ENCODE results near the gene PXYLP1.

PXYLP1 gene

DNA sequence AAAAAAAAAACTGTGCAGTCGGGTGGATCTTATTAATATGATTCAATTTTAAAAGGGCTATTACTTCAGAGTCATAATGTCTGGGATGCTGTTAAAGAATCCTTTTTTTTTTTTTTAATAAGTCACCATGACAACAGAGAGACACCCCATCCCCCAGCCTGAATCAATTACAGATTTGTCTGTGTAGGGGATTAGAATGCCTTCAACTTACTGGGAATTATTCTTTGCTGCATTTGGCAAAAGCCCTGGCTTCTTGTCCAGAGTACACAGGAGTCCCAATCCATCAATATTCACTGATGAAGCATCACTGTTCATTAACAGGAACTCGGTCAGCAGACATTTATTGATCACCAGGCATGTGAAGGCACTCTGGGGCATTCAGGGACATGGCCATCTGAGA is 12.7 kb upstream of the PXYLP1 start:
- H2BK12ac ChIP-seq (ENCODE audit: low read length in 2 of 2), result no peak overlapping the region
- no peak overlapping the region for H4K8ac ChIP-seq (ENCODE audit: low read length)
- H2BK120ac ChIP-seq (ENCODE audit: low read depth, low read length), result no peak overlapping the region
- H3K9ac ChIP-seq (ENCODE audit: low read length), result no peak overlapping the region
- H3K27ac ChIP-seq (ENCODE audit: low read length, poor library complexity, severe bottlenecking), result no peak overlapping the region
- H3K4ac ChIP-seq (ENCODE audit: low read depth in 1 of 2, low read length in 2 of 2), result no peak overlapping the region
- DNase-seq, result no peak
- H2AK5ac ChIP-seq (ENCODE audit: low read length, severe bottlenecking), result no peak overlapping the region
- no peak overlapping the region for H2BK5ac ChIP-seq (ENCODE audit: low read depth, low read length, poor library complexity, severe bottlenecking)
- no peak overlapping the region for H4K91ac ChIP-seq (ENCODE audit: low read length)
- peaks cover 25% of the 10 kb centered on the region for H3K9me3 ChIP-seq (ENCODE audit: control insufficient read depth, low read length)
- H3K4me1 ChIP-seq (ENCODE audit: control insufficient read depth, insufficient read depth, low read depth, low read length), result no peaks in the 10 kb centered on the region
- no peak overlapping the region for H2BK15ac ChIP-seq (ENCODE audit: low read depth, poor library complexity, severe bottlenecking)
- no peak overlapping the region for H3K4me2 ChIP-seq (ENCODE audit: low read length, poor library complexity, severe bottlenecking)
- no peaks in the 10 kb centered on the region for H3K79me1 ChIP-seq (replicated peaks; ENCODE audit: low read length, poor library complexity, severe bottlenecking)
- no peak overlapping the region for H2AFZ ChIP-seq (ENCODE audit: low read depth, low read length)
- H3K23ac ChIP-seq (ENCODE audit: low read length in 2 of 2), result no peak overlapping the region
- WGBS, result 78% methylated on average over 2 of the region's 2 CpGs
- no peak overlapping the region for H3K14ac ChIP-seq (ENCODE audit: low read length in 2 of 2)
- H3K18ac ChIP-seq (ENCODE audit: low read depth in 1 of 2, low read length in 2 of 2), result no peak overlapping the region
- no peaks in the 10 kb centered on the region for H3K36me3 ChIP-seq (ENCODE audit: control insufficient read depth in 1 of 2, insufficient read depth in 2 of 2, low read depth in 1 of 2, low read length in 2 of 2)
- H3K4me3 ChIP-seq (ENCODE audit: insufficient read depth in 1 of 2, low read depth in 1 of 2, low read length in 2 of 2), result no peak overlapping the region
- H3K27me3 ChIP-seq (ENCODE audit: control insufficient read depth in 1 of 2, insufficient read depth in 1 of 2, low read length in 2 of 2), result peaks cover 19 to 31% of the 10 kb centered on the region in 2 experiments

DNA sequence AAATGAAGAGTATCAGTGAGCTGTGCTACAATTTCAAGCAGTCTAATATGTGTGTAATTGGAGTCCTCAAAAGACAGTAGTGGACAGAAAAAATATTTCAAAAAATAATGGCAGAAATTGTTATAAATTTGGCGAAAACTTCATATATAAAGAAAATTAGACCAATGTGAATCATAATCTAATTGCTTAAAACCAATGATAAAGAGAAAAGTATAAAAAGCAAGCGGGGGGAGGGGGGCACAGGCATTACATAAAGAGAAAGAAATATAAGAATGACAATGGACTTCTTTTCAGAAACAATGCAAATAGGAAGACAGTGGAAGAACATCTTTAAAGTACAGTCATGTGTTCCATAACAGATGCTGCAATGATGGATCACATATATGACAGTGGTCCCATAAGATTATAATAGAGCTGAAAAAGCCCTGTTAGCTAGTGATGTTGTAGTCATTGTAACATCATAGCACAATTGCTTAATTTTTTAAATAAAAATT is 7.9 kb upstream of the PXYLP1 start:
- Histone ChIP-seq H3K9ac (ENCODE audit: low read length) (no peak overlapping the region), H2BK12ac (ENCODE audit: low read length in 2 of 2) (no peak overlapping the region), H3K4me2 (ENCODE audit: low read length, poor library complexity, severe bottlenecking) (no peak overlapping the region), H4K91ac (ENCODE audit: low read length) (no peak overlapping the region), H2AFZ (ENCODE audit: low read depth, low read length) (no peak overlapping the region), H2BK5ac (ENCODE audit: low read depth, low read length, poor library complexity, severe bottlenecking) (no peak overlapping the region), H3K36me3 (ENCODE audit: control insufficient read depth in 1 of 2, insufficient read depth in 2 of 2, low read depth in 1 of 2, low read length in 2 of 2) (no peaks in the 10 kb centered on the region), H3K23ac (ENCODE audit: low read length in 2 of 2) (no peak overlapping the region), H2AK5ac (ENCODE audit: low read length, severe bottlenecking) (no peak overlapping the region), H3K14ac (ENCODE audit: low read length in 2 of 2) (no peak overlapping the region), H3K27me3 (ENCODE audit: control insufficient read depth in 1 of 2, insufficient read depth in 1 of 2, low read length in 2 of 2) (peaks cover 8 to 23% of the 10 kb centered on the region in 2 experiments), H3K9me3 (ENCODE audit: control insufficient read depth, low read length) (peaks cover 38% of the 10 kb centered on the region), H2BK15ac (ENCODE audit: low read depth, poor library complexity, severe bottlenecking) (no peak overlapping the region), H2BK120ac (ENCODE audit: low read depth, low read length) (no peak overlapping the region), H4K8ac (ENCODE audit: low read length) (no peak overlapping the region), H3K27ac (ENCODE audit: low read length, poor library complexity, severe bottlenecking) (no peak overlapping the region), H3K79me1 (replicated peaks; ENCODE audit: low read length, poor library complexity, severe bottlenecking) (no peaks in the 10 kb centered on the region), H3K4me1 (ENCODE audit: control insufficient read depth, insufficient read depth, low read depth, low read length) (no peaks in the 10 kb centered on the region), H3K4ac (ENCODE audit: low read depth in 1 of 2, low read length in 2 of 2) (no peak overlapping the region), H3K4me3 (ENCODE audit: insufficient read depth in 1 of 2, low read depth in 1 of 2, low read length in 2 of 2) (no peak overlapping the region), H3K18ac (ENCODE audit: low read depth in 1 of 2, low read length in 2 of 2) (no peak overlapping the region)
- 83% methylated on average over 1 of the region's 2 CpGs for WGBS
- no peak for DNase-seq

DNA sequence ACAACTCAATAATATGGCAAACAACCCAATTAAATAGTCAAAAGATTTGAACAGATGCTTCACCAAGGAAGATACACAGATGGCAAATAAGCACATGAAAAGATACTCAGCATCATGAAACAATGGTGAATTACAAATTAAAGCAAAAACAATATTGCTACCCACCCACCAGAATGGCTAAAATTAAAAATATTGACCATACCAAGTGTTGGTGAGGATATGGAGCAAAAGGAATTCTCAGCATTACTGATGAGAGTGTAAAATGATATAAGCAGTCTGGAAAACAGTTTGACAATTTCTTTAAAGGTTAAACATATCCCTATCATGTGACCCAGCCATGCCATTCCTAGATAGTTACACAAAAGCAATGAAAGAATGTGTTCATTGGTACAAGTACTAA is 5.7 kb upstream of the PXYLP1 start:
- Histone ChIP-seq H3K9ac (ENCODE audit: low read length) (no peak overlapping the region), H3K27me3 (ENCODE audit: control insufficient read depth in 1 of 2, insufficient read depth in 1 of 2, low read length in 2 of 2) (peaks cover 3 to 4% of the 10 kb centered on the region in 2 experiments), H3K4me3 (ENCODE audit: insufficient read depth in 1 of 2, low read depth in 1 of 2, low read length in 2 of 2) (no peak overlapping the region), H2AFZ (ENCODE audit: low read depth, low read length) (no peak overlapping the region), H3K14ac (ENCODE audit: low read length in 2 of 2) (no peak overlapping the region), H3K9me3 (ENCODE audit: control insufficient read depth, low read length) (peaks cover 38% of the 10 kb centered on the region), H3K4ac (ENCODE audit: low read depth in 1 of 2, low read length in 2 of 2) (no peak overlapping the region), H4K8ac (ENCODE audit: low read length) (no peak overlapping the region), H3K4me1 (ENCODE audit: control insufficient read depth, insufficient read depth, low read depth, low read length) (peaks cover 3% of the 10 kb centered on the region), H3K23ac (ENCODE audit: low read length in 2 of 2) (no peak overlapping the region), H3K79me1 (replicated peaks; ENCODE audit: low read length, poor library complexity, severe bottlenecking) (no peaks in the 10 kb centered on the region), H2BK15ac (ENCODE audit: low read depth, poor library complexity, severe bottlenecking) (no peak overlapping the region), H3K36me3 (ENCODE audit: control insufficient read depth in 1 of 2, insufficient read depth in 2 of 2, low read depth in 1 of 2, low read length in 2 of 2) (no peaks in the 10 kb centered on the region), H4K91ac (ENCODE audit: low read length) (no peak overlapping the region), H2AK5ac (ENCODE audit: low read length, severe bottlenecking) (no peak overlapping the region), H2BK5ac (ENCODE audit: low read depth, low read length, poor library complexity, severe bottlenecking) (no peak overlapping the region), H3K4me2 (ENCODE audit: low read length, poor library complexity, severe bottlenecking) (no peak overlapping the region), H2BK12ac (ENCODE audit: low read length in 2 of 2) (no peak overlapping the region), H3K27ac (ENCODE audit: low read length, poor library complexity, severe bottlenecking) (no peak overlapping the region), H2BK120ac (ENCODE audit: low read depth, low read length) (no peak overlapping the region), H3K18ac (ENCODE audit: low read depth in 1 of 2, low read length in 2 of 2) (no peak overlapping the region)
- no peak for DNase-seq

DNA sequence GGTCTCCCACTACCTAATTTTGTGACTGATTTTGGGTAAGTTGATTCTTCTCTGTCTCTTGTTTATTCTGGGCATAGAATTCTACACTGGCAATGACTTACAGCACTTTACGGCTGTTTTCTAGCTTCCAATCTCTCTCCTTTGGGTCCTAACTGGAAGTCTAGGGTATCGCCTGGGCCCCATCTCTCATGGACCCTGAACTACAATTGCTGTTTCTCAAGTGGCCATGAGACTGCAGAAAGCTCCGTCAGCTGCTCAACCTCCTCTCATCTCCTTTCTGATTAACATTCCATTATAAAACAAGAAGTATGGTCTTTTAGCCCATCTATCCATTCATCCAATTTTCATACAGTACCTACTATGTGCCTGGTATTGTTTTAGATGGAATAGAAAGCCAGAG is 4.4 kb upstream of the PXYLP1 start:
- 88% methylated on average over 3 of the region's 3 CpGs for WGBS
- Histone ChIP-seq H3K14ac (ENCODE audit: low read length in 2 of 2) (no peak overlapping the region), H3K27me3 (ENCODE audit: control insufficient read depth in 1 of 2, insufficient read depth in 1 of 2, low read length in 2 of 2) (peaks cover 3 to 4% of the 10 kb centered on the region in 2 experiments), H3K27ac (ENCODE audit: low read length, poor library complexity, severe bottlenecking) (no peak overlapping the region), H4K91ac (ENCODE audit: low read length) (no peak overlapping the region), H2BK12ac (ENCODE audit: low read length in 2 of 2) (no peak overlapping the region), H3K4me3 (ENCODE audit: insufficient read depth in 1 of 2, low read depth in 1 of 2, low read length in 2 of 2) (no peak overlapping the region), H2BK120ac (ENCODE audit: low read depth, low read length) (no peak overlapping the region), H2BK5ac (ENCODE audit: low read depth, low read length, poor library complexity, severe bottlenecking) (no peak overlapping the region), H3K4me1 (ENCODE audit: control insufficient read depth, insufficient read depth, low read depth, low read length) (peaks cover 8% of the 10 kb centered on the region), H3K23ac (ENCODE audit: low read length in 2 of 2) (no peak overlapping the region), H3K18ac (ENCODE audit: low read depth in 1 of 2, low read length in 2 of 2) (no peak overlapping the region), H3K4me2 (ENCODE audit: low read length, poor library complexity, severe bottlenecking) (no peak overlapping the region), H3K79me1 (replicated peaks; ENCODE audit: low read length, poor library complexity, severe bottlenecking) (no peaks in the 10 kb centered on the region), H2BK15ac (ENCODE audit: low read depth, poor library complexity, severe bottlenecking) (no peak overlapping the region), H3K9ac (ENCODE audit: low read length) (no peak overlapping the region), H2AK5ac (ENCODE audit: low read length, severe bottlenecking) (no peak overlapping the region), H2AFZ (ENCODE audit: low read depth, low read length) (no peak overlapping the region), H3K4ac (ENCODE audit: low read depth in 1 of 2, low read length in 2 of 2) (no peak overlapping the region), H3K36me3 (ENCODE audit: control insufficient read depth in 1 of 2, insufficient read depth in 2 of 2, low read depth in 1 of 2, low read length in 2 of 2) (no peaks in the 10 kb centered on the region), H4K8ac (ENCODE audit: low read length) (no peak overlapping the region), H3K9me3 (ENCODE audit: control insufficient read depth, low read length) (peaks cover 29% of the 10 kb centered on the region)
- DNase-seq, result no peak
